Thyroid gland (tissue), 4 donors: ENCODE data around the gene EYA3. TPM values are rescaled to one million over a fixed set of nuclear protein-coding genes. Genes with fewer than 3 reads are reported as not detected.

Experiments
- DNase-seq, 2 donors: peaks; one replicate each; pipeline ENCODE4 v3.0.0-alpha.2; 2019
- H3K27ac ChIP-seq, 3 donors: fragments of 200-600 bp; sonication (generic); 1 replicate in 2 of 3; 2 replicates in 1 of 3; pipeline ENCODE4 v1.5.1; 2016 to 2019; ENCODE audit warnings: mild to moderate bottlenecking in 1 of 3, moderate library complexity in 1 of 3
- H3K27me3 ChIP-seq: fragments of 200-600 bp; sonication (generic); one replicate; pipeline ENCODE4 v1.5.1; 2019
- H3K36me3 ChIP-seq, 2 donors: fragments of 200-600 bp; sonication (generic); one replicate each; pipeline ENCODE4 v1.5.1; 2016 to 2019
- H3K4me1 ChIP-seq, 2 donors: fragments of 200-600 bp; sonication (generic); one replicate each; pipeline ENCODE4 v1.5.1; 2017 to 2019
- H3K4me3 ChIP-seq, 3 donors: fragments of 200-600 bp; sonication (generic); replicated peaks in 1 of 3; 1 replicate in 2 of 3; 2 replicates in 1 of 3; pipeline ENCODE4 v1.5.1; 2016; ENCODE audit warnings: mild to moderate bottlenecking in 1 of 3
- H3K9me3 ChIP-seq: fragments of 200-600 bp; sonication (generic); one replicate; pipeline ENCODE4 v1.5.1; 2017
- POLR2A ChIP-seq, 2 donors: fragments of 450-650 bp; IDR thresholded peaks; one replicate each; pipeline ENCODE4 v1.6.1; 2017; ENCODE audit warnings: antibody characterized with exemption in 2 of 2, mild to moderate bottlenecking in 2 of 2, moderate library complexity in 1 of 2
- WGBS, 2 donors: methylation state at CpG; one replicate each; pipeline ENCODE4 v1.1.5; 2017; 5-methylcytosine and 5-hydroxymethylcytosine counted together
- intact Hi-C: fragments of 100-400 bp; cut with DNase I; formaldehyde crosslinking; loops from one replicate; pipeline ENCODE4 v1.15.1; 2023
- total RNA-seq, 4 donors: library from RNA; depleted of rRNA; stranded (reverse); fragments of >200 nt; gene quantifications; one replicate each; pipeline ENCODE4 v1.2.3, GENCODE V29; 2016
- TF ChIP-seq, protein P1 (sequence below), 6 experiments: fragments of 200-600 bp in 3 of 6; fragments of 450-650 bp in 3 of 6; sonication (generic) in 3 of 6; IDR thresholded peaks; one replicate each; pipeline ENCODE4 v1.5.1; 2016 to 2019; ENCODE audit warnings: antibody characterized with exemption in 6 of 6, mild to moderate bottlenecking in 2 of 6, inconsistent platforms in 1 of 6, moderate library complexity in 1 of 6

EYA3 gene
- total RNA-seq, 4 donors from 2014 or later: 19.3 to 27.7 (median 20.0) TPM

- no peak for TF ChIP-seq POLR2A (IDR thresholded peaks at IDR 0.05)
- TF ChIP-seq, protein P1, sequence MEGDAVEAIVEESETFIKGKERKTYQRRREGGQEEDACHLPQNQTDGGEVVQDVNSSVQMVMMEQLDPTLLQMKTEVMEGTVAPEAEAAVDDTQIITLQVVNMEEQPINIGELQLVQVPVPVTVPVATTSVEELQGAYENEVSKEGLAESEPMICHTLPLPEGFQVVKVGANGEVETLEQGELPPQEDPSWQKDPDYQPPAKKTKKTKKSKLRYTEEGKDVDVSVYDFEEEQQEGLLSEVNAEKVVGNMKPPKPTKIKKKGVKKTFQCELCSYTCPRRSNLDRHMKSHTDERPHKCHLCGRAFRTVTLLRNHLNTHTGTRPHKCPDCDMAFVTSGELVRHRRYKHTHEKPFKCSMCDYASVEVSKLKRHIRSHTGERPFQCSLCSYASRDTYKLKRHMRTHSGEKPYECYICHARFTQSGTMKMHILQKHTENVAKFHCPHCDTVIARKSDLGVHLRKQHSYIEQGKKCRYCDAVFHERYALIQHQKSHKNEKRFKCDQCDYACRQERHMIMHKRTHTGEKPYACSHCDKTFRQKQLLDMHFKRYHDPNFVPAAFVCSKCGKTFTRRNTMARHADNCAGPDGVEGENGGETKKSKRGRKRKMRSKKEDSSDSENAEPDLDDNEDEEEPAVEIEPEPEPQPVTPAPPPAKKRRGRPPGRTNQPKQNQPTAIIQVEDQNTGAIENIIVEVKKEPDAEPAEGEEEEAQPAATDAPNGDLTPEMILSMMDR (IDR thresholded peaks at IDR 0.05): no peak
- Histone ChIP-seq H3K4me1 (peaks cover 0 to 9% of the 10 kb centered on the region in 2 donors), H3K36me3 (no peaks in the 10 kb centered on the region), H3K9me3 (no peaks in the 10 kb centered on the region), H3K4me3 (no peak overlapping the region), H3K27me3 (no peaks in the 10 kb centered on the region), H3K27ac (peak overlapping the region in 2 of 3 donors; percentile 16 to 57)
- intact Hi-C loops: no loop called here
- DNase-seq: peak; percentile 23 to 40
- 41 to 42% methylated on average over 11 of the region's 11 CpGs for whole genome bisulfite sequencing, 2 donors
Observed at GRCh38 chr1:28104866-28105467, 16.6 kb upstream of the EYA3 start.

GRCh38 chr1:28102189-28102588, 13.8 kb upstream of the EYA3 start:
- Histone ChIP-seq H3K4me3 (no peak overlapping the region), H3K9me3 (no peaks in the 10 kb centered on the region), H3K4me1 (peaks cover 3 to 9% of the 10 kb centered on the region in 2 donors), H3K36me3 (no peaks in the 10 kb centered on the region), H3K27me3 (no peaks in the 10 kb centered on the region), H3K27ac (no peak overlapping the region)
- WGBS, 2 donors: 87 to 95% methylated on average over 1 of the region's 1 CpG
- intact Hi-C loops: no loop called here
- DNase-seq: no peak
- TF ChIP-seq POLR2A (IDR thresholded peaks at IDR 0.05): no peak
- TF ChIP-seq, protein P1 (IDR thresholded peaks at IDR 0.05): no peak

DNA sequence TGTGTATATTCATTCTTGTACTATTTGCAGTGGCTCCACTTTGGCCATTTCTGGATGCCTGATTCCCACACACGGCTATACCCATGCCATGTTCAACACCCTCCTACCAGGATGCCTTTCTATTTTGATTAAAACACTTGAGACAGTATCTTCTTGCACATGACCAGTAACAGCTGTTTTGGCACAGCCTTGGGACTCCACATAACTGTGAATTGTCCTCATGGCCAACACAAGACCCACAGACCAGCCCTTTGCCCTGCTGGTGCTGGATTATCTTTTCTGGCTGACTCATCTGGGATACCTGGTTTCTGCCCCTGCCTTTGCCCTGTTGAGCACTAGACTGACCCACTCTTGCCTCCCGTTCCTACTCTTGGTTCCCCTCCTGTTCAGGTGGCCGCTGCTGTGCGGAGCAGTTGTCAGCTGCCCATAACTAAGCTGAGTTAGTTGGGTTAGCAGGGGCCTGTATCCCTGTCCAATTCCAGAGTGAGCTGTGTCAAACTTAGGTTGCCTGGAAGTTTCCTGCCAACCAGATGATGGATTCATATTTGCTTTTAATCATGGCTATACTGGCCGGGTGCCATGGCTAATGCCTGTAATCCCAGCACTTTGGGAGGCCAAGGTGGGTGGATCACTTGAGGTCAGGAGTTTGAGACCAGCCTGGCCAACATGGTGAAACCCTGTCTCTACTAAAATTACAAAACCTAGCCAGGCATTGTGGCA, 10.8 kb upstream of the EYA3 start:
- no peak for TF ChIP-seq POLR2A (IDR thresholded peaks at IDR 0.05)
- TF ChIP-seq, protein P1 (IDR thresholded peaks at IDR 0.05): no peak
- no peak for DNase-seq
- 89 to 94% methylated on average over 5 of the region's 5 CpGs for WGBS, 2 donors
- Histone ChIP-seq H3K27ac (no peak overlapping the region), H3K9me3 (no peaks in the 10 kb centered on the region), H3K4me1 (peaks cover 3% of the 10 kb centered on the region in 2 donors), H3K27me3 (no peaks in the 10 kb centered on the region), H3K36me3 (no peaks in the 10 kb centered on the region), H3K4me3 (no peak overlapping the region)
- intact Hi-C loops: no loop called here

DNA sequence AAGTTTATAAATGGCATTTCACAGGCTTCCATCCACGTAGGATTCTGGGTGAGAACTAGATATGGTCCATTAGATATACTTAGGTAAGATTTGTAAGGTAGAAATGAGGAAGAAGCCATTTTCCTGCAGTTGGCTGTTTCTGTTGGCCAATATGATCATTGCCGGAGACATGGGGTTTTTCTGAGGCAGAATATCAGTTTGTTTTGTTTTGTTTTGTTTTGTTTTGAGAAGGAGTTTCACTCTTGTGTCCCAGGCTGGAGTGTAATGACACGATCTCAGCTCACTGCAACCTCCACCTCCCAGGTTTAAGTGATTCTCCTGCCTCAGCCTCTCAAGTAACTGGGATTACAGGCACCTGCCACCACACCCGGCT, 8.7 kb upstream of the EYA3 start:
- Histone ChIP-seq H3K27me3 (no peaks in the 10 kb centered on the region), H3K36me3 (no peaks in the 10 kb centered on the region), H3K4me3 (no peak overlapping the region), H3K4me1 (peaks cover 0 to 3% of the 10 kb centered on the region in 2 donors), H3K9me3 (no peaks in the 10 kb centered on the region), H3K27ac (peak overlapping the region in 1 of 3 donors; percentile 19)
- TF ChIP-seq, protein P1 (IDR thresholded peaks at IDR 0.05): no peak
- TF ChIP-seq POLR2A (IDR thresholded peaks at IDR 0.05): no peak
- WGBS, 2 donors: 80 to 83% methylated on average over 4 of the region's 4 CpGs
- intact Hi-C loops: no loop called here
- DNase-seq: no peak
